ENCODE data around the gene LINC00237.
A peak's percentile ranks its signal among the peaks of the same experiment; 100 is the strongest.

Gene LINC00237

GRCh38 chr20:21083825-21084325 lies 22.3 kb downstream of the LINC00237 start:
- H4K20me1 ChIP-seq = no peaks in the 10 kb centered on the region
- no peak overlapping the region for H3K9ac ChIP-seq
- TF ChIP-seq Cebpa-rat (IDR thresholded peaks at IDR 0.05) = no peak
- H3K36me3 ChIP-seq = no peaks in the 10 kb centered on the region
- no peaks in the 10 kb centered on the region for H3K4me1 ChIP-seq
- H3K4me3 ChIP-seq = no peak overlapping the region
- no peaks in the 10 kb centered on the region for H3K27me3 ChIP-seq
- no peaks in the 10 kb centered on the region for H3K9me3 ChIP-seq
- H3K4me2 ChIP-seq = no peak overlapping the region
- H3K27ac ChIP-seq = no peak overlapping the region

GRCh38 chr20:21082584-21082983 lies 23.6 kb downstream of the LINC00237 start:
- H3K4me3 ChIP-seq = no peak overlapping the region
- H3K4me1 ChIP-seq = no peaks in the 10 kb centered on the region
- no peak for TF ChIP-seq Cebpa-rat (IDR thresholded peaks at IDR 0.05)
- H3K9ac ChIP-seq = no peak overlapping the region
- H3K4me2 ChIP-seq = no peak overlapping the region
- no peaks in the 10 kb centered on the region for H3K9me3 ChIP-seq
- H4K20me1 ChIP-seq = no peaks in the 10 kb centered on the region
- H3K27me3 ChIP-seq = no peaks in the 10 kb centered on the region
- H3K36me3 ChIP-seq = no peaks in the 10 kb centered on the region
- no peak overlapping the region for H3K27ac ChIP-seq

GRCh38 chr20:21077809-21078345 lies 28.3 kb downstream of the LINC00237 start:
- no peak overlapping the region for H3K27ac ChIP-seq
- H3K4me3 ChIP-seq = no peak overlapping the region
- no peaks in the 10 kb centered on the region for H3K36me3 ChIP-seq
- H3K9ac ChIP-seq = no peak overlapping the region
- H3K27me3 ChIP-seq = no peaks in the 10 kb centered on the region
- no peaks in the 10 kb centered on the region for H3K4me1 ChIP-seq
- no peak overlapping the region for H3K4me2 ChIP-seq
- H4K20me1 ChIP-seq = no peaks in the 10 kb centered on the region
- H3K9me3 ChIP-seq = no peaks in the 10 kb centered on the region
- TF ChIP-seq Cebpa-rat (IDR thresholded peaks at IDR 0.05) = no peak

- Histone ChIP-seq H3K9me3 (no peaks in the 10 kb centered on the region), H3K27ac (no peak overlapping the region), H3K4me3 (no peak overlapping the region), H3K4me1 (no peaks in the 10 kb centered on the region), H3K4me2 (no peak overlapping the region), H3K27me3 (no peaks in the 10 kb centered on the region), H3K9ac (no peak overlapping the region), H4K20me1 (no peaks in the 10 kb centered on the region), H3K36me3 (no peaks in the 10 kb centered on the region)
- no peak for TF ChIP-seq Cebpa-rat (IDR thresholded peaks at IDR 0.05)
Observed at GRCh38 chr20:21076073-21076472, 30.1 kb downstream of the LINC00237 start.

GRCh38 chr20:21075471-21075870 lies 30.7 kb downstream of the LINC00237 start:
- Histone ChIP-seq H3K4me1 (no peaks in the 10 kb centered on the region), H4K20me1 (no peaks in the 10 kb centered on the region), H3K4me2 (no peak overlapping the region), H3K27me3 (no peaks in the 10 kb centered on the region), H3K9me3 (no peaks in the 10 kb centered on the region), H3K36me3 (no peaks in the 10 kb centered on the region), H3K4me3 (no peak overlapping the region), H3K27ac (no peak overlapping the region), H3K9ac (no peak overlapping the region)
- no peak for TF ChIP-seq Cebpa-rat (IDR thresholded peaks at IDR 0.05)

- Histone ChIP-seq H3K36me3 (no peaks in the 10 kb centered on the region), H3K4me3 (no peak overlapping the region), H3K9me3 (no peaks in the 10 kb centered on the region), H3K27ac (no peak overlapping the region), H3K4me1 (no peaks in the 10 kb centered on the region), H4K20me1 (no peaks in the 10 kb centered on the region), H3K4me2 (no peak overlapping the region), H3K27me3 (no peaks in the 10 kb centered on the region), H3K9ac (no peak overlapping the region)
- TF ChIP-seq Cebpa-rat (IDR thresholded peaks at IDR 0.05) = no peak
Observed at GRCh38 chr20:21074605-21075336, 31.4 kb downstream of the LINC00237 start.

GRCh38 chr20:21067255-21067654 lies 38.9 kb downstream of the LINC00237 start:
- Histone ChIP-seq H3K36me3 (no peaks in the 10 kb centered on the region), H4K20me1 (no peaks in the 10 kb centered on the region), H3K27me3 (no peaks in the 10 kb centered on the region), H3K27ac (no peak overlapping the region), H3K4me1 (no peaks in the 10 kb centered on the region), H3K4me2 (no peak overlapping the region), H3K9me3 (no peaks in the 10 kb centered on the region), H3K9ac (no peak overlapping the region), H3K4me3 (no peak overlapping the region)
- TF ChIP-seq Cebpa-rat (IDR thresholded peaks at IDR 0.05) = no peak

GRCh38 chr20:21064924-21065323 lies 41.2 kb downstream of the LINC00237 start:
- H3K27me3 ChIP-seq = no peaks in the 10 kb centered on the region
- H3K36me3 ChIP-seq = no peaks in the 10 kb centered on the region
- no peak for TF ChIP-seq Cebpa-rat (IDR thresholded peaks at IDR 0.05)

GRCh38 chr20:21063276-21063675 lies 42.9 kb downstream of the LINC00237 start:
- Histone ChIP-seq H3K4me3 (no peak overlapping the region), H3K9me3 (no peaks in the 10 kb centered on the region), H3K27me3 (no peaks in the 10 kb centered on the region), H3K4me2 (no peak overlapping the region), H3K27ac (no peak overlapping the region), H3K36me3 (no peaks in the 10 kb centered on the region), H3K9ac (no peak overlapping the region), H3K4me1 (no peaks in the 10 kb centered on the region), H4K20me1 (no peaks in the 10 kb centered on the region)
- no peak for TF ChIP-seq Cebpa-rat (IDR thresholded peaks at IDR 0.05)

More at GRCh38 chr20:21064924-21065323, 41.2 kb downstream of the LINC00237 start:
- Histone ChIP-seq H3K9me3 (no peaks in the 10 kb centered on the region), H3K4me2 (no peak overlapping the region), H3K27ac (no peak overlapping the region), H3K4me1 (no peaks in the 10 kb centered on the region), H3K4me3 (no peak overlapping the region), H4K20me1 (no peaks in the 10 kb centered on the region), H3K9ac (no peak overlapping the region)

GRCh38 chr20:21053002-21053762 lies 53.0 kb downstream of the LINC00237 start:
- 0 out of 2 replicates have a peak, but pooled peaks cover 10% of the 10 kb centered on the region for H3K9me3 ChIP-seq
- H3K4me2 ChIP-seq = peak overlapping the region; percentile 81
- H3K4me1 ChIP-seq = peaks cover 37% of the 10 kb centered on the region
- H3K9ac ChIP-seq = peak overlapping the region; percentile 59
- peak overlapping the region; percentile 82 for H3K27ac ChIP-seq
- no peaks in the 10 kb centered on the region for H3K27me3 ChIP-seq
- no peak for TF ChIP-seq Cebpa-rat (IDR thresholded peaks at IDR 0.05)
- peak overlapping the region; percentile 41 for H3K4me3 ChIP-seq
- no peaks in the 10 kb centered on the region for H4K20me1 ChIP-seq
- H3K36me3 ChIP-seq = no peaks in the 10 kb centered on the region
